Endometrium (tissue), 2 donors: ENCODE data around the gene LRTM2.

Experiments used
- FAIRE-seq: peaks from 2 replicates; lab custom pipeline; 2012; peaks lifted over from hg19 to GRCh38; lab: Jason Lieb, UNC
- donor health status: control.
- donor health status: control.

The LRTM2 gene

GRCh38 chr12:1864867-1865266 lies 44.5 kb downstream of the LRTM2 start:
- no peak for FAIRE-seq

GRCh38 chr12:1865284-1865866 lies 45.0 kb downstream of the LRTM2 start:
- FAIRE-seq, result no peak

- FAIRE-seq, result no peak
These were observed 48.8 kb downstream of the LRTM2 start for GRCh38 chr12:1869145-1869544.

- no peak for FAIRE-seq
These were observed 49.7 kb downstream of the LRTM2 start for GRCh38 chr12:1870086-1870485.

- FAIRE-seq, result no peak
These were observed 50.9 kb downstream of the LRTM2 start for GRCh38 chr12:1870998-1871917.

- FAIRE-seq, result no peak
These were observed 51.6 kb downstream of the LRTM2 start for GRCh38 chr12:1872001-1872400.

- FAIRE-seq, result no peak
These were observed 52.1 kb downstream of the LRTM2 start for GRCh38 chr12:1872448-1872847.

- no peak for FAIRE-seq
These were observed 53.5 kb downstream of the LRTM2 start for GRCh38 chr12:1873531-1874510.

- FAIRE-seq, result no peak
These were observed 55.2 kb downstream of the LRTM2 start for GRCh38 chr12:1875608-1876007.

GRCh38 chr12:1876086-1876485 lies 55.7 kb downstream of the LRTM2 start:
- no peak for FAIRE-seq

- FAIRE-seq, result no peak
These were observed 57.0 kb downstream of the LRTM2 start for GRCh38 chr12:1877169-1877878.

GRCh38 chr12:1878214-1878613 lies 57.8 kb downstream of the LRTM2 start:
- no peak for FAIRE-seq

- FAIRE-seq, result no peak
These were observed 58.3 kb downstream of the LRTM2 start for GRCh38 chr12:1878695-1879094.

GRCh38 chr12:1879633-1880032 lies 59.3 kb downstream of the LRTM2 start:
- FAIRE-seq, result no peak

GRCh38 chr12:1880153-1880845 lies 59.9 kb downstream of the LRTM2 start:
- no peak for FAIRE-seq

GRCh38 chr12:1880876-1881275 lies 60.5 kb downstream of the LRTM2 start:
- FAIRE-seq, result no peak

- no peak for FAIRE-seq
These were observed 60.9 kb downstream of the LRTM2 start for GRCh38 chr12:1881301-1881700.

GRCh38 chr12:1881936-1882335 lies 61.6 kb downstream of the LRTM2 start:
- no peak for FAIRE-seq

- no peak for FAIRE-seq
These were observed 62.0 kb downstream of the LRTM2 start for GRCh38 chr12:1882405-1882804.

GRCh38 chr12:1882850-1883470 lies 62.6 kb downstream of the LRTM2 start:
- FAIRE-seq, result no peak

- no peak for FAIRE-seq
These were observed 63.1 kb downstream of the LRTM2 start for GRCh38 chr12:1883513-1883912.
